ENCODE measurements around the gene RAF1.
"Not testable (repeated sequence)": the region's sequence is repeated elsewhere in the genome, so short reads cannot be mapped to it uniquely, and the experiment has no call there.

The RAF1 gene

DNA sequence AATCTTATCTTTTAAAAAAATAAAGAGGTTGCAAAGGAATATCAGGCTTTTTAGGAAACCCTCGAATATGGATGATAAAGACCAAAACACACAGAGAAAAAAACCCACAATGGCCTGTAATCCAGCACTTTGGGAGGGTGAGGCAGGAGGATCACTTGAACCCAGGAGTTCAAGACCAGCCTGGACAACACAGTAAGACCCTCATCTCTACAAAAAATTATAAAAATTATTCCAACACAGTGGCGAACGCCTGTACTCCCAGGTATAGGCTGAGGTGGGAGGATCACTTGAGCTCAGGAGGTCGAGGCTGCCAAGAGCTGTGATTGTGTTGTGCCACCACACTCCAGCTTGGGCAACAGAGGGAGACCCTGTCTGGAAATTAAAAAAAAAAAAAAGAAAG, 30.8 kb downstream of the RAF1 start:
- no peak for DNase-seq

DNA sequence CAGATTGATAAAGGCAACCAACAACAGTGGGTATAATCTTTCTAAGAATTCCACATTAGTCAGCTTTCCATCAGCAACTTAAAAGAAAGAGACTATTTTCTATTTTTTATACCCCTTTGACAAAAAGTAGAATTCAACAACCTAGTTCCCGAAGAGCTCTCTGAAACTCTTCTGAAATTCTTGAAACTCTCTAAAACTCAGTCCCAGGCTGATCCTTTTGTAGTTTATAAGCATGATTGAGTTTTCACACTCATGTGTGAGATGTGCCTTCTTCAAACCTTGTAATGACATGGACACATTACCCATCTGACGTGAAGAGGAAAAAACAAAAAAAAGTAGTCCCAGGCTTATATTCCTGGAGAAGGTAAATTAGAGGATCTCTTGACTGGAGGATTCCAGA, 31.4 kb downstream of the RAF1 start:
- no peak for DNase-seq

DNA sequence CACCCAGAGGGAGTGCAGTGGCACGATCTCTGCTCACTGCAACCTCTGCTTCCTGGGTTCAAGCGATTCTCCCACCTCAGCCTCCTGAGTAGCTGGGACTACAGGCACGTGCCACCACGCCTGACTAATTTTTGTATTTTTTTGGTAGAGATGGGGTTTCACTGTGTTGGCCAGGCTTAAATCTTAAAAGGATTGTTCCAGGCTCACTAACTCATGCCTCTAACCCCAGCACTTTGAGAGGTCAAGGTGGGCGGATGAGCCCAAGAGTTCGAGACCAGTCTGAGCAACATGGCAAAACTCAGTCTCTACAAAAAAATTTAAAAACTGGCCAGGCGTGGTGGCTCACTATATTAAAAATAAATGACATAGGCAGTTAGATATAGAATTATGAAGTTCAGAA, 33.1 kb downstream of the RAF1 start:
- DNase-seq, result not testable (repeated sequence)

DNA sequence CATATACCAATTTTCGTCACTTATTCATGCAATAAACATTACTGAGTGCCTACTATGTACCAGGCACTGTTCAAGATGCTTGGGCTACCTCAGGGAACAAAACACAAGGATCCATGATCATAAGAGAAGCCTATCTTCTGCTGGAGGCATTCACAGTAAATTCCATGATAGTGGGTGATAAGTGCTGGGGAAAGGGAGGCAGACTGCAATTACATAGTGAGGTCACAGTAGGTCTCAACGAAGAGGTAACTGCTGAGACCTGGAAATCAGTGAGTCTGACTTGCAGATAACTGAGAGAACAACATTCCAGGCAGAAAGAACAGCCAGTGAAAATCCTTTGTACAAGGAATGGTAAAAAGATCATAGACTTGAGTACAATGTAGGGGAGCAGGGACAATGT, 33.6 kb downstream of the RAF1 start:
- no peak for DNase-seq

DNA sequence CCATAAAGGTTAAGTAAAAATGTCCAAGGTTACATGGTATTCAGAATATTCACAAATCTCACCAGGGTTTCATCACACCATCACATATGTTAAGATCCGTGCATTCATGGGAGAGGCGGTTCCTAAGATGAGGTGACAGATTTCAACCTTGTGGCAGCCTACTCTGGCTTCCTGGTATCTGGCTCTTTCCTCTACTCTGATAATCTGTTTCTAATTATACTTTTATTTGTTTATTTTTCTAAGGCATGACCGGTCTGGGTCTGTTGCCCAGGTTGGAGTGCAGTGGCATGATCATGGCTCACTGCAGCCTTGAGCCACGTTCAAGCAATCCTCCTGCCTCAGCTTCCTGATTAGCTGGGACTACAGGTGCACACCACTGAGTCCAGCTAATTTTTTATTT, 34.4 kb downstream of the RAF1 start:
- no peak for DNase-seq

DNA sequence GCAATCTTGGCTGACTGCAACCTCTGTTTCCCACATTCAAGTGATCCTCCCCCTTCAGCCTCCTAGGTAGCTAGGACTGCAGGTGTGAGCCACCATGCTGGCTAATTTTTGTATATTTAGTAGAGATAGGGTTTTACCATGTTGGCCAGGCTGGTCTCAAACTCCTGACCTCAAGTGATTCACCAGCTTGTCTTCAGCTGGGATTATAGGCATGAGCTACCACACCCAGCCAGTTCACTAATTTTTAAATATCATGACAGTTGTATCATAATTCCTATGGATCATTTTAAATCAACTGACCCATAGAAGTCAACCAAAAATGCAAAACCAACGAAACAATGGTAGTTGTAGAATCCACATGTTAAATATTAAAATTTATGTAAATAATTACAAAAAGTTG, 35.1 kb downstream of the RAF1 start:
- DNase-seq, result no peak

DNA sequence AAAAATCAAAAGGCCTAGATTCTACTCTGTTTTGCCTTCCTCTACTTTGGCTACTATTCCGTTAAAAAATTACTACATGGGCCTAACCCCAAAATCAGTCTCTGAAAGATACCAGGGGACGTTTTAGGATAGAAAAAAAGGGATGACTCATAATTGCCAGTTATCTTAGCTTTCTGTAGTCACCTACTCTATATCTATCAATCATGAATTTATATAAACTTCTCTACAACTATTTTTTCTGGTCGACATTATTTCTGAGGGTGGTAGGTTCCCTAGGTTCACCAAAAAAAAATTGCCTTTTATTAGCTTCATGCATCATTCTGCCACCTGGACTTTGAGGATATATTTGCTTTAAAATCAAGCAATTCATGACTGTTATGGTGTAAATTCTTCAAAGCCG, 36.5 kb downstream of the RAF1 start:
- no peak for DNase-seq

DNA sequence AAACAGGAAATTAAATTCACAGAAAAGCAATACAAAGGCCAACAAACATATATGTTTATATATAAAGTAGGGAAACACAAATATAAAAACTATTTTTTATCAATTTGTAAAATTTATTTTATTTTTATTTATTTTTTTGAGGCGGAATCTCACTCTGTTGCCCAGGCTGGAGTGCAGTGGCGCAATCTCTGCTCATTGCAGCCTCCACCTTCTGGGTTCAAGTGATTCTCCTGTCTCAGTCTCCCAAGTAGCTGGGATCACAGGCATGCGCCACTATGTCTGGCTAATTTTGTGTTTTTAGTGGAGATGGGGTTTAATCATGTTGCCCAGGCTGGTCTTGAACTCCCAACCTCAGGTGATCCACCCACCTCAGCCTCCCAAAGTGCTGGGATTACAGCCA, 39.0 kb downstream of the RAF1 start:
- not testable (repeated sequence) for DNase-seq

DNA sequence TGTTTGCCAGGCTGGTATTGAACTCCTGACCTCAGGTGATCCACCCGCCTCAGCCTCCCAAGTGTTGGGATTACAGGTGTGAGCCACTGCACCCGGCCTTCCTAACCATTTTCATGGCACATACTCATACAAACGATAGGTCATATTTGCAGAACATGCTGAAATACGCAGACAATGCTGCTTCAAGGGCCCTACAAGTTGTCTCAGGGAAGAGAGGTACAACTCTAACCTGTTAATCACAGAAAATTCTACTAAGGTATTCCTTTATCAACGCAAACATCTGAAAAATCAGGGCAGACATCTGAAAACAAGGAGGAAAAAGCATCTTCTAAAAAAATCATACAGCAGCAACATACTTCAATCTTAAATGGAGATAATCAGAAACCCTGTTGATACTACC, 39.9 kb downstream of the RAF1 start:
- no peak for DNase-seq

DNA sequence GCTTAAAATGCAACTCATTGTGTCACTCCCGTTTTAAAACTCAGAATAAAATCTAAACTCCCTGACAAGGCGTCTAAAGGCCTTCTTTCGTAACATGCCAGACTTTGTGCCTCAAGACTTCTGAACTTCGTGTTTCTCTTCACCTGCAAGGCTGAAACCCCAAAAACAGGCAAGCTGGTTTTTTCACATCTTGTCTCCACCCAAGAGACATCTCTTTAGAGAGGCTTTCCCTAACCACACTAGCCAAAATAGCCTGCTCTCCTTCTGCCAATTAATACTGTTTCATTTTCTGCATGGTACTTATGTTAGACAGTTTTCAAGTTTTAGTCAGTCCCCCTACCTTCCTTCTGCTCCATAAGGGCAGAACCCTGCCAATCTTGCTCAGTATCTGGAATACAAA, 41.6 kb downstream of the RAF1 start:
- DNase-seq, result no peak

DNA sequence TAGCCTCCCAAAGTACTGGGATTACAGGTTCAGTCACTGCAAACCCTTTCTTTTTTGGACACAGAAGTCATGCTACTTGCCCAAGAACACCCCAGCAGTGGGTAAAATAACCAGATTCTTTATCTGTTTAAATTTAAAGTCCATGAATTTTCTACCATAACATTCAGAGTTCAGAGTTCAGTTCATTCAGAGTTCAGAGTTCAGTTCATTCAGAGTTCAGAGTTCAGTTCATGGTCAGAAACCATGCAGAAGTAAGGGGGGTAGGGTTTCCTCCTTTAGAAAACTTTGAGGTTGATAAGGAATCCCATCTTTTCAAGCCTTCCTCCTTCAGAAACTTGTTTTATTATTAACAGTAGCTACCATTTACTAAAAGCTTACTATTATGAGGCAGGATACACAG, 43.2 kb downstream of the RAF1 start:
- no peak for DNase-seq

DNA sequence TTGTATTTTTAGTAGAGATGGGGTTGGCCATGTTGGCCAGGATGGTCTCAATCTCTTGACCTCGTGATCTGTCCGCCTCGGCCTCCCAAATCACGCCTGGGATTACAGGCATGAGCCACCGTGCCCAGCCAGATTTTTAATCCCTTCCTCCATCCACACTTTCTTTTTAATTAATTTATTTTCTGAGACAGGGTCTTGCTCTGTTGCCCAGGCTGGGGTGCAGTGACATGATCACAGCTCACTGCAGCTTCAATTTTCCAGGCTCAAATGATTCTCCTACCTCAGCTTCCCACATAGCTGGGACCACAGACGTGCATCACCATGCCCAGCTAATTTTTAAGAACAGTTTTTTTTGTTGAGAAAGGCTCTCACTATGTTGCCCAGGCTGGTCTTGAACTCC, 43.6 kb downstream of the RAF1 start:
- no peak for DNase-seq

DNA sequence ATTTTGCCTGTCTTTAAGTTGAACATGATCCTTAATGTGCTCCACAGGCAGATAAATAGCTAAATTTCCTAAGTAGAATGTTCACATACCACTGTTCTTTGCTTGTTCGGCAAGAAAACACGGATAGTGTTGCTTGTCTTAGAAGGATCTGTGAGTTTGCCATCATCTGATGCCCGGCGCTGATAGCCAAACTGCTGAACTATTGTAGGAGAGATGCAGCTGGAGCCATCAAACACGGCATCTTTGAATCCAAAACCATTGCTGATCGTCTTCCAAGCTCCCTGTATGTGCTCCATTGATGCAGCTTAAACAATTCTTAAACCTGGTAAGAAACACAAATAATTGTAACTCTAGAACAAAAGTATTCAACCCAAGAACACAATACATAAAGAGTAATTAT, 45.5 kb downstream of the RAF1 start:
- DNase-seq, result no peak

DNA sequence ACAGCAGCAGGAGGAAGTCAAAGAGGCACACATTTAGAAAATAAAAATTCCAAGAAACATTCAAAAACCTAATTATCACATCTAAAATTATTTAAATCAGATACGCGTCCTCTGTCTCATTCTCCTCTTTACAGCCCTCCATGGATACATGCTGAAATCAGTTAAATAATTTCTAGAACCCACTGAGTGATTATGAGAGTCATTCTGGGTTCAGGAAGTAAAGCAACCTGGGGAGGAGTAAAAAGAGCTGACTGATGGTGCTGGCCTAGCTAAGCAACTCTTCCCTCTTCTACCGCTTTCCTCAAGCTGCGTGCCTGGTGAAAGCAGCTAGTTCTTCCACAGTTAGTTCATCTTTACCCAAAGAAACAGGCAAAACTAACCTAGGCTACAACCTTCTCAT, 48.7 kb downstream of the RAF1 start:
- DNase-seq, result no peak

DNA sequence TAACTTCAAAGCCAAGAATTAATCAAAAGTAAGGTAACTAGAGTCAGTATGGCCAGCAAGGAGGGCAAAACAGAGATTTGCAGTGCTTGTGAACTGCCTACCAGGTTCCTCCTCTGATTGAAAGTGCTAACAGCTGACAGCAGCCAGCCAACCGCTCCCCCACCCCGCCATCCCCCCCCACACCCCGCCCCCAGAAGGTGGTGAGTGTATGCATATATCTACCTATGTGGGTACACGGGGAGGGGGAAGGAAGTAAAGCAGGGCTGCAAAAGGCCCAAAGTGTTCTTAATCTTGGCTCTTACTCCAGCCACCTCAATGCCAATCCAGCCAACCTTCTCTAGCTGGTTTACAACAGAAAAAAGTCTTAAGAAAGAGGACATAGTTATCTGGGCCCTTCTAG, 50.7 kb downstream of the RAF1 start:
- no peak for DNase-seq

DNA sequence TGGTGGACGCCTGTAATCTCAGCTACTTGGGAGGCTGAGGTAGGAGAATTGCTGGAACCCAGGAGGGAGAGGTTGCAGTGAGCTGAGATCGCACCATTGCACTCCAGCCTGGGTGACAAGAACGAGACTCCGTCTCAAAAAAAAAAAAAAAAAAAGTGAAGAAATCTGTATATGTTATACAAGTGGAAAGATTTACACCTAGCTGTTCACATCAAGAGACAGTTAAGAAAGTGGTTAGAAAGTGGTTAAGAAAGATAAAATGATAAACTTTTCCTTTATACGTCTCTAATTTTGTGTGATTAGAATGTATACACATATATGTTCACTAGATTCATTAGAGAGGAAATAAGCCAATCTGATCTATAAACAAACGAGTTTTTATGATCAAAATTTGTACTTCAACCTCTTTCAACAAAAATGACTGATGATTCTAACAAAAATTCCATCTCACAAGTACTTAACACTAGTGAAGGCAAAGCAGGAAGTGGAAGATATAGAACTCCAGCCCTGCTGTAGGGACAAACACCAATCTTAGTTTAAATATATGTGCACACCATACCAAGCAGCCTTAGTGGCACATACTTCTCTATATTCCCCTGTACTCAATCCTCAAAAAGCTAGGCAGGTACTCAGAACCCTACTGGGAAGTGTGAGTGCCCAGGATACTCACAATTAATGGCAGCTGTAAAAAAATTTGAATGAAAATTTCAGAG, 51.2 kb downstream of the RAF1 start:
- DNase-seq, result no peak

DNA sequence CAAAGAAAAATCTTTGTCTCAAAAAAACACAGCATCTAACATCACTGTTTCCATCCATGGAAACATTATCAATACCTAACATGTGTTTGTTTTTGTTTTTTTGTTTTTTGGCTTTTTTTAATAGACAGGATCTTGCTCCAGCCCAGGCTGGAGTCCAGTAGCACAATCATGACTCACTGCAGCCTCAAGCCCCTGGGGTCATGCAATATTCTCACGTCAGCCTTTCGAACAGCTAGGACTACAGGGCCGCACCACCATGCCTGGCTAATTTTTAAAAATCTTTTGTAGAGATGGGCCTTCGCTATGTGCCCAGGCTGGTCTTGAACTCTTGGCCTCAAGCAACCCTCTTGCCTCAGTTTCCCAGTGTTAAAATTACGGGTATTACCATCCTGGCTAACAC, 52.8 kb downstream of the RAF1 start:
- DNase-seq, result no peak

DNA sequence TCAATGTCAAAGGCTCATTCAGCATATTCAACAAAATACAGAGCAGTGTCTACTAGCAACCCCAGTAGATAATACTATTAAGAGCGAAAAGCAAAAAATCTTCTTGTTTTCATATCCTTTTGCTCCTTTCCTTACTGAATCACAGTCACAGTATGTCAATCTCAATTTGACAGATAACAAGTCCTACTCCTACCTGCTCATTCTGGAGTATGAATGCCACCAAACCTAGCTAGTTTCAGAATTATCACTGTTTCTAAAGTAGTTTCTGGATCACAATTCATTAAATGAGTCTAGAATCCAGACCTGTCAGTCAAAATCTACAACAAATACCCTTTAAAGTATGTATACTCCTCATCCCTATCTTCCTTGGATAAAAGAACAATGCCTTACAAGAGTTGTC, 55.5 kb downstream of the RAF1 start:
- no peak for DNase-seq

DNA sequence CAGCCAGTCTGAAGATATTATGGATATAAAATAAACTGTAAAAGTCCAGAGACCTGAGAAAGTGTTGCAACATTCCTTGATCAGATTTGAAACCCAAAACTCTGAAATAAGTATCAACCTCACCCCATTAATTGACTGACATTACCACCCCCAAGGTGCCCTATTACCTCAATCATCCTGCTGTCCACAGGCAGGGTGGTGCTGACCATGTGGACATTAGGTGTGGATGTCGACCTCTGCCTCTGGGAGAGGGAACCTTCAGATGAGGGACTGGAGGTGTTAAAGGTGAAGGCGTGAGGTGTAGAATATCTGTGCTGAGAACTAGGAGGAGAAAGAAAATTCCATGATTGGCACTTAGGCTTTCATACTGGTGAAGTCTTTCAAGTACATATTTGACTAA, 59.9 kb downstream of the RAF1 start:
- no peak for DNase-seq

DNA sequence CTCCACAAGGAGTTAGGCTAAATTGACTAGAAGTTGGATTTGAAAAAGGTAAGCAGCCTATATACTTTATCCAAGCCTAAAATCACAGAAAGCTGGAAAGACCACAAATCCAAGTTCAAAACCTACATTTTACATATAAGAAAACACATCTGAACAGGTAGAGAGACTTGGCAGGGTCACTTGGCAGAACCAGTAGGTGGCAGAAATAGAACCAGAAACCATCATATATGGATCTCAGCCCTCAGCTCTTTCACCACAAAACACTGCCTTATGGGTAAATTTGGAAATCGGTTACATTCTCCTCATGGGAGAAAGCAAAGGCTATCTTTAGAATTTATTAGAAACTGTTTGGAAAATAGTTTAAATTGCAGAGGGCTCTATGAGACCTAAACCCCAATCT, 62.8 kb downstream of the RAF1 start:
- DNase-seq, result no peak

DNA sequence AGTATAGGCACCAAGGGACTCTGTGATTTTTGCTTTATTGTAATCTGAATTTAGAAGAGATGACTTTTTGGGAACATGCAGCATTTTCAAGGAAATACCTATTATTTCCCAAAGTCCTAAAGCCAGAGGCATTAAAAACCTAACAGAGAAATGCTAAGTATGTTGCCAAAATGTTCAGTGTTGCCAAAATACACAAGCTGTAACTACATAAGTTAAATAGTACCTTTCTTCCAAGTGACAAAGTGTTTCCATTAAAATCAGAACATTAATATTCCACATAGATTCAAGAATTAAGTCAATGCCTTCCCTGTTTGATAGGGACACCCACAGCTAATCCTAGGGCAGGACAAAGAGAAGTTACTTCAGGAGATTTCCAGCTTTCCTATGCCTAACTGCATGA, 65.0 kb downstream of the RAF1 start:
- no peak for DNase-seq

DNA sequence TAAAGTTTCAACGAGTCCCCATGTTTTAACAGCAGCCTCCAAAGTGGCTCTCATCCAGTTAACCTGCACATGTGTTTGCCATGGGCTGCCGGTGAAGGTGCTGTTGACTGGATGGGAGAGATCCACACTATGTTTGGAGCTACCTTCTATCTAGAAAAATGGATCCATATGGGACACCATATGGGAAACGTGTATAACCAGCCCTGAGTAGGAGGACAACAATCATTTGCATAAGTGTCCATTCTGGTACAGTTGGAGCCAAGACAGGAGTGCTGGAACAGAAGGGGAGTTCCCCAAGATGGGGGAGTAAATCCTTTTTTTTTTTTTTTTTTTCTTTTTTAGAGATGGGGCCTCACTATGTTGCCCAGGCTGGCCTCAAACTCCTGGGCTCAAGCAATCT, 70.4 kb downstream of the RAF1 start:
- no peak for DNase-seq

DNA sequence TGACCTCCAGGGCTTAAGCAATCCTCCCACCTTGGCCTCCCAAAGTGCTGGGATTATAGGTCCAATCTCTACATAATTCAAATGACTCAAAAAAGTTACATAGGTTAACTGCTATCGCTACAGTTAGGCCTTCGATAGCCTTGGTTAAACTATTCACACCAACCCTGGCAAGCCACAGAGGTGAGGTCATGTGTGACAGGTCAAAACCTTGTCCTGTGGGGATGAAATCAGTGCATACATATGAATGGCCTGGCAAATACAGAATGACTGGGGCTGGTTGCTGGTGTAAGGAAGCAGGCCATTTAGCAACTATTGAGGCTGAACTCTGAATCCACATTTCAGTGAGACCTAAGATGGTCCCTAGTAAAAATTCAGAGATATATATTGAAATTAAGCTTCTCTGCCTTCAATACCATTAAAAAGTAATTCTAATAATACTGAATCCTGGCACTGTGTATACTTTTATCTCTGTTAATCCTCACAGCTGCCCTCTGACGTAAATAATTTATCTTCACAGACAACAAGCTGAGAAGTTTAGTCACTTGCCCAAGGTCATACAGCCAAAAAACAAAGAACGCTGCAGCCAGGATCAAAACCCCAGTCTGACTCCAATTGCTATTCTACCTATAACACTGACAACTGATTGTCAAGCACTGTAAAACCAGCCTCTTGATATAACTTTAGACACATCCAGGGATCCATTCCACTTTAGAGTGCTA, 71.8 kb downstream of the RAF1 start:
- DNase-seq, result no peak

DNA sequence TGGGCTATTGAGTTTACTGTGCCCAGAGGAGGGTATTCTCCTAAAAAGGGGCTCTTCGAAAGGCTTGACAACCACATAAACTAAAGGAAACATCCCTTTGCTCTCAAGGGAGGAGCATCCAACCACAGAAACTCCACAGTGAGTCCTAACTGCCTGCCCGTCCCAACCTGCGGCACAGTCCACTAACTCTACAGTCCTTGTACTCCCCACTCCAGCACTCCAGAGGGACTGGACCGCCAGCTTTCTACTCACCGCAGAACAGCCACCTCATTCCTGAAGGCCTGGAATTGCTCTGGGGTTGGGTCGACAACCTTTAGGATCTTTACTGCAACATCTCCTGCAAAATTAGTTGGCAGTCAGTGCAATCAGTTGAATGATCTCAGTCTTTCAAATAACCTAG, 72.5 kb downstream of the RAF1 start:
- DNase-seq, result no peak

DNA sequence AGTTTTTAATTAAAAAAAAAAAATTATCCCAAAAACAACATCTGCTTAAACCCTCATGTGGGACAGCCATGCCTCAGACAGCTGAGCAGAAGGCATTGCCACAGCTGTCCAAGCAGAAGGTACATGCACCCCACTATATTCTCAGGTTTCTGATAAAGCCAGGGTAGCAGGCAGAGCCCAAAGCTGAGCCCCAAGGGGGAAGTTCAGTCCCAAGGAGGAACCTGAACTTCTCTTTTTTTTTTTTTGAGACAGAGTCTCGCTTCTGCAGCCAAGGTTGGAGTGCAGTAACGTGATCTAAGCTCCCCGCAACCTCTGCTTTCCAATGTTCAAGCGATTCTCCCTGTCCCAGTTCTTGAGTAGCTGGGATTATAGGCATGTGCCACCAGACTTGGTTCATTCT, 73.8 kb downstream of the RAF1 start:
- DNase-seq, result no peak
